HL-60 (cell line): ENCODE measurements around the gene ARHGEF1.
A peak's percentile ranks its signal among the peaks of the same experiment; 100 is the strongest.
"Not testable (repeated sequence)": the region's sequence is repeated elsewhere in the genome, so short reads cannot be mapped to it uniquely, and the experiment has no call there.

ENCODE experiments used
- DNase-seq, 2 experiments: peaks; one replicate each; pipeline ENCODE4 v3.0.0-alpha.2; 2010 to 2020; ENCODE audit warnings: low read depth in 1 of 2, low spot score in 1 of 2
- H3K27ac ChIP-seq: fragments of 250-450 bp; sonication (Bioruptor Pico); replicated peaks from 2 replicates; pipeline ENCODE4 v1.5.1; 2020; ENCODE audit warnings: mild to moderate bottlenecking, moderate library complexity
- H3K27me3 ChIP-seq: fragments of 250-450 bp; sonication (Bioruptor Pico); 2 replicates; pipeline ENCODE4 v1.5.1; 2021; ENCODE audit warnings: mild to moderate bottlenecking, moderate library complexity; ENCODE audit not compliant: insufficient read depth, poor library complexity, severe bottlenecking
- H3K4me3 ChIP-seq: replicated peaks from 2 replicates; pipeline ENCODE4 v1.5.1; 2011; ENCODE audit warnings: mild to moderate bottlenecking, control low read depth, low read length; ENCODE audit not compliant: insufficient read depth
- CTCF ChIP-seq: IDR thresholded peaks from one replicate; pipeline ENCODE4 v1.5.1; 2011; ENCODE audit warnings: low read length, control low read depth, inconsistent platforms; ENCODE audit not compliant: insufficient read depth
- GABPA ChIP-seq: IDR thresholded peaks from 2 replicates; pipeline ENCODE4 v1.6.1; 2012; ENCODE audit warnings: low read depth
- POLR2AphosphoS5 ChIP-seq: IDR thresholded peaks from 2 replicates; pipeline ENCODE4 v1.6.1; 2012; ENCODE audit warnings: low read depth
- REST ChIP-seq: IDR thresholded peaks from 2 replicates; pipeline ENCODE4 v1.6.1; 2012; ENCODE audit warnings: low read depth; ENCODE audit not compliant: insufficient replicate concordance
- SPI1 ChIP-seq: IDR thresholded peaks from 2 replicates; pipeline ENCODE4 v1.6.1; 2012; ENCODE audit warnings: low read depth, mild to moderate bottlenecking, borderline replicate concordance

ARHGEF1 gene

GRCh38 chr19:41872775-41873647 is 10.0 kb upstream of the ARHGEF1 start:
- TF ChIP-seq GABPA (no peak), CTCF (peak; percentile 16), REST (no peak), POLR2AphosphoS5 (peak; percentile 84)
- peak in 1 of 2 experiments; percentile 89 for DNase-seq
- Histone ChIP-seq H3K27me3 (no peaks in the 10 kb centered on the region), H3K27ac (peak overlapping the region; percentile 72), H3K4me3 (no peak overlapping the region)

- peak overlapping the region; percentile 53; the same call in 1 of the 2 replicates for H3K27ac ChIP-seq
- not testable (repeated sequence) for H3K4me3 ChIP-seq, H3K27me3 ChIP-seq, DNase-seq
Measured at GRCh38 chr19:41875973-41876372, 7.0 kb upstream of the ARHGEF1 start.

GRCh38 chr19:41876847-41877832 is 5.8 kb upstream of the ARHGEF1 start, which contains the start of gene CD79A:
Gene CD79A (plus strand): TSS chr19:41877279. CDS start chr19:41877305, 26 bp downstream.
- Histone ChIP-seq H3K4me3 (no peak within 1 kb of the TSS), H3K27me3 (no peaks in the 10 kb centered on the region), H3K27ac (peak within 1 kb of the TSS; percentile 91)
- TF ChIP-seq SPI1 (peak; percentile 23; the same call in 1 of the 2 replicates), POLR2AphosphoS5 (peak; percentile 65; the same call in 1 of the 2 replicates), GABPA (no peak), CTCF (no peak), REST (no peak)
- peak in 1 of 2 experiments; percentile 91 for DNase-seq
